VCaP (cell line): ENCODE measurements around the gene BTBD9.
"Not testable (repeated sequence)": the region's sequence is repeated elsewhere in the genome, so short reads cannot be mapped to it uniquely, and the experiment has no call there.

Experiments used
- H3K27ac ChIP-seq: fragments of 450-650 bp; 2 replicates; pipeline ENCODE4 v1.5.1; 2017
- CTCF ChIP-seq: fragments of 450-650 bp; conservative IDR thresholded peaks from 2 replicates; pipeline ENCODE4 v1.5.1; 2017; ENCODE audit warnings: mild to moderate bottlenecking, moderate library complexity

The BTBD9 gene

GRCh38 chr6:38352636-38353035 is 287.1 kb downstream of the BTBD9 start:
- no peak overlapping the region for H3K27ac ChIP-seq
- no peak for TF ChIP-seq CTCF

GRCh38 chr6:38350942-38351341 is 288.8 kb downstream of the BTBD9 start:
- H3K27ac ChIP-seq = no peak overlapping the region; the same call in 1 of the 2 replicates
- TF ChIP-seq CTCF = no peak

GRCh38 chr6:38350220-38350619 is 289.5 kb downstream of the BTBD9 start:
- TF ChIP-seq CTCF = no peak
- H3K27ac ChIP-seq = no peak overlapping the region

- H3K27ac ChIP-seq = no peak overlapping the region
- no peak for TF ChIP-seq CTCF
These were observed 289.9 kb downstream of the BTBD9 start for GRCh38 chr6:38349795-38350194.

GRCh38 chr6:38349221-38349620 is 290.5 kb downstream of the BTBD9 start:
- no peak overlapping the region for H3K27ac ChIP-seq
- no peak for TF ChIP-seq CTCF

- H3K27ac ChIP-seq = no peak overlapping the region
These were observed 291.4 kb downstream of the BTBD9 start for GRCh38 chr6:38348371-38348770.

GRCh38 chr6:38347829-38348228 is 291.9 kb downstream of the BTBD9 start:
- not testable (repeated sequence) for H3K27ac ChIP-seq

More at GRCh38 chr6:38348371-38348770, 291.4 kb downstream of the BTBD9 start:
- no peak for TF ChIP-seq CTCF

- TF ChIP-seq CTCF = no peak
- H3K27ac ChIP-seq = no peak overlapping the region
These were observed 293.2 kb downstream of the BTBD9 start for GRCh38 chr6:38346291-38347079.
